ENCODE data around the gene RASIP1.

Gene RASIP1

GRCh38 chr19:48673436-48674100, 66.8 kb downstream of the RASIP1 start:
- no peak for DNase-seq (ENCODE audit: low read depth)

GRCh38 chr19:48672994-48673393, 67.4 kb downstream of the RASIP1 start, which contains the start of gene NTN5:
NTN5 (minus strand) TSS chr19:48673017; CDS start chr19:48670986, 2,031 bp downstream.
- DNase-seq (ENCODE audit: low read depth), result no peak

- no peak for DNase-seq (ENCODE audit: low read depth)
These were observed 68.9 kb downstream of the RASIP1 start for GRCh38 chr19:48671446-48671995.

DNA sequence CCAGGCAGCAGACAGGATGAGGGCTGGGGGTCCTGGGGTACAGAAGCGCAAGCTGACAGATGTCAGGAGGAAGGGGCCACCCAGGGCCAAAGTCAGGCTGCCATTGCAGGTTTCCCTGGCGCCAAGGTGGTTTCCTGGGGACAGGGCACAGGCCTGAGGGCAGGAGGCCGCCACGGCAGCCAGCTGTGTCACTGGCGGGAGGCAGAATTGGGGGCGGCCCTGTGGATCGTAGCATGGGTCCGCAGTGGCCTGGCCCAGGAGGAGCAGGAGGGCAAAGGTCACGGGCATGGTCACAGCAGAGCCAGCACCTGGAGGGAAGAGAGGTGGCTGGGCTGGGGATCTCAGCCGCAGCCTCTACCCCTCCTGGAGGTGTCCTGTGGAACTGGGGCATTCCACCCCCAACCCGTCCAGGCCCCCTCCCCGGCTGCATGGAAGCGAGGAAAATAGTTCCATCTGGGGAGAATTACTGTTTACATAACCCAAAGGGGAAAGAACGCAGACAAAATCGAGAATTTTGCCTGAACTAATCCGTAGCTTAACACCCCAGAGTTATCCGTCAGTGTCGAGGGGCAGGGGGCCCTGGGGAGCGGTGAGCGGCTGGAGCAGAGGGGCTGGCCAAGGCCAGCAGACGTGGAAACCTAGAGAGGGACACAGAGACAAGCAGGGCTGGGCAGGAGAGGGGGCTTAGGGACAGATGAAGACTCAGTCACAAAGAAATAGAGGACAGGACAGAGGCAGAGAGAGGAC, 69.5 kb downstream of the RASIP1 start:
- DNase-seq (ENCODE audit: low read depth), result no peak
